ENCODE data around the gene COMMD4.

DNA sequence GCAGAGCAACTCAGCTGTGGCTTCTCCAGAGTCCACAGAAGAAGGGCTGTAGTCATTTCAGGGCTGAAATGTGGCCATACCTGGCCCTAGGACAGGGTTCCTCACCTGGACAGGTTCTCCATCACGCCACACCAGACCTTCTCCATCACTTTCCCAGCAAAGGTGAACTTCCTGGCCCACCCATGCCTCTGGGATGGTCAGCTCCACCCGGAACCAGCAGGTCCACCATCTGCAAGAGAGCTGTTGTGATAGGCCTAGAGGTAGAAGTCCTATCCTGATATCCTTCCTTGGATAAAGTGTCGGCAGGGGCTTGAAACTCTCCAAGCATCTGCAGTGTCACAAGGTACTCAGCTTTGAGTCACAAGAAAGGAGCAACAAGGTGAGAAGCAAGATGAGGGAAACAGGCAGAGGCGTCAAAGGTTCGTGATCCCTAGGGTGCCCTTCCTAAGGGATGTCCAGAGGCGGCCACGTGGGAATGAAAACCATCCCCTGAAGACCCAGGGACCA, 31.6 kb downstream of the COMMD4 start:
- no peak for TF ChIP-seq POLR2A (IDR thresholded peaks at IDR 0.05)
- TF ChIP-seq, protein P1, sequence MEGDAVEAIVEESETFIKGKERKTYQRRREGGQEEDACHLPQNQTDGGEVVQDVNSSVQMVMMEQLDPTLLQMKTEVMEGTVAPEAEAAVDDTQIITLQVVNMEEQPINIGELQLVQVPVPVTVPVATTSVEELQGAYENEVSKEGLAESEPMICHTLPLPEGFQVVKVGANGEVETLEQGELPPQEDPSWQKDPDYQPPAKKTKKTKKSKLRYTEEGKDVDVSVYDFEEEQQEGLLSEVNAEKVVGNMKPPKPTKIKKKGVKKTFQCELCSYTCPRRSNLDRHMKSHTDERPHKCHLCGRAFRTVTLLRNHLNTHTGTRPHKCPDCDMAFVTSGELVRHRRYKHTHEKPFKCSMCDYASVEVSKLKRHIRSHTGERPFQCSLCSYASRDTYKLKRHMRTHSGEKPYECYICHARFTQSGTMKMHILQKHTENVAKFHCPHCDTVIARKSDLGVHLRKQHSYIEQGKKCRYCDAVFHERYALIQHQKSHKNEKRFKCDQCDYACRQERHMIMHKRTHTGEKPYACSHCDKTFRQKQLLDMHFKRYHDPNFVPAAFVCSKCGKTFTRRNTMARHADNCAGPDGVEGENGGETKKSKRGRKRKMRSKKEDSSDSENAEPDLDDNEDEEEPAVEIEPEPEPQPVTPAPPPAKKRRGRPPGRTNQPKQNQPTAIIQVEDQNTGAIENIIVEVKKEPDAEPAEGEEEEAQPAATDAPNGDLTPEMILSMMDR (IDR thresholded peaks at IDR 0.05), result peak in 1 of 7 experiments; percentile 60

Data from stomach (tissue), 4 donors.